GM12878 (cell line): ENCODE data around the gene F11. TPM values are rescaled to one million over a fixed set of nuclear protein-coding genes. Genes with fewer than 3 reads are reported as not detected.

Source experiments
- ATAC-seq: fragments of 200-7000 bp; cut with Tn5 transposase; 3 replicates; pipeline ENCODE4 v1.9.1; 2020; ENCODE audit warnings: mild to moderate bottlenecking, moderate library complexity
- BruUV-seq: library from RNA; stranded (reverse); fragments of 400-500 nt; replicated peaks from 2 replicates; lab custom pipeline; 2021; lab: Mats Ljungman, UMichigan
- CTCF ChIA-PET: fragments of 300-600 bp; sonication (Branson Sonifier 250); formaldehyde crosslinking; extraction: SDS; loops from one replicate; lab custom pipeline; 2021; ENCODE audit warnings: inconsistent platforms; lab: Yijun Ruan, JAX
- POLR2A ChIA-PET: fragments of 350-600 bp; formaldehyde crosslinking; extraction: SDS; loops from one replicate; lab custom pipeline; 2021; ENCODE audit warnings: inconsistent platforms; lab: Charles Lee
- RAD21 ChIA-PET: fragments of 300-600 bp; sonication (Branson Sonifier 250); formaldehyde crosslinking; loops from one replicate; lab custom pipeline; 2023; ENCODE audit warnings: antibody characterized with exemption; ENCODE audit not compliant: unreplicated experiment; lab: Charles Lee
- SMC1A ChIA-PET: fragments of 300-600 bp; sonication (Branson Sonifier 250); formaldehyde crosslinking; loops from one replicate; lab custom pipeline; 2023; ENCODE audit not compliant: unreplicated experiment, uncharacterized antibody; lab: Charles Lee
- DNase-seq: peaks from one replicate; pipeline ENCODE4 v3.0.0-alpha.2; 2011; ENCODE audit warnings: low read depth, low spot score
- FAIRE-seq: peaks from 3 replicates; lab custom pipeline; 2011; peaks lifted over from hg19 to GRCh38; lab: Jason Lieb, UNC
- H2AFZ ChIP-seq: 2 replicates; pipeline ENCODE4 v1.6.0; 2011; ENCODE audit warnings: low read depth, low read length, control low read depth; ENCODE audit not compliant: control insufficient read depth
- H3K27ac ChIP-seq: 2 replicates; pipeline ENCODE4 v1.5.1; 2011; ENCODE audit warnings: control low read depth; ENCODE audit not compliant: control insufficient read depth, insufficient read depth
- H3K27me3 ChIP-seq, 2 experiments: replicated peaks in 1 of 2; 2 replicates each; pipeline versions ENCODE4 v1.6.0 to v1.6.1; 2011; ENCODE audit warnings: low read length in 1 of 2; ENCODE audit not compliant: control insufficient read depth in 2 of 2, insufficient read depth in 2 of 2
- H3K36me3 ChIP-seq, 2 experiments: 2 replicates each; pipeline ENCODE4 v1.5.1; 2011; ENCODE audit warnings: low read length in 1 of 2; ENCODE audit not compliant: control insufficient read depth in 2 of 2, insufficient read depth in 2 of 2
- H3K4me1 ChIP-seq: 2 replicates; pipeline ENCODE4 v1.6.1; 2011; ENCODE audit warnings: mild to moderate bottlenecking, low read length, moderate library complexity, mixed read lengths; ENCODE audit not compliant: control insufficient read depth, insufficient read depth
- H3K4me2 ChIP-seq: 2 replicates; pipeline ENCODE4 v1.6.0; 2011; ENCODE audit warnings: control low read depth; ENCODE audit not compliant: control insufficient read depth, insufficient read depth
- H3K4me3 ChIP-seq: fragments of 200-600 bp; sonication (generic); 2 replicates; pipeline ENCODE4 v1.5.1; 2016
- H3K79me2 ChIP-seq: 2 replicates; pipeline ENCODE4 v1.6.0; 2011; ENCODE audit warnings: low read length; ENCODE audit not compliant: control insufficient read depth, insufficient read depth
- H3K9ac ChIP-seq: 2 replicates; pipeline ENCODE4 v1.8.0; 2011; ENCODE audit warnings: low read length, control low read depth, mixed read lengths; ENCODE audit not compliant: control insufficient read depth, insufficient read depth
- H3K9me3 ChIP-seq: replicated peaks from 3 replicates; pipeline ENCODE4 v1.5.1; 2011; ENCODE audit warnings: mild to moderate bottlenecking, low read length; ENCODE audit not compliant: control insufficient read depth, insufficient read depth
- H4K20me1 ChIP-seq: 2 replicates; pipeline ENCODE4 v1.6.0; 2011; ENCODE audit not compliant: control insufficient read depth, insufficient read depth
- ASH2L ChIP-seq: fragments of 300-600, 200-600 bp; sonication (generic); IDR thresholded peaks from 2 replicates; pipeline ENCODE4 v1.6.1; 2017; ENCODE audit warnings: low read depth, mild to moderate bottlenecking, borderline replicate concordance
- BMI1 ChIP-seq: fragments of 450-650 bp; IDR thresholded peaks from 2 replicates; pipeline ENCODE4 v1.6.1; 2016; ENCODE audit warnings: mild to moderate bottlenecking, moderate library complexity, borderline replicate concordance
- FOS ChIP-seq: IDR thresholded peaks from 3 replicates; pipeline ENCODE4 v1.6.1; 2011; ENCODE audit warnings: borderline replicate concordance; ENCODE audit not compliant: insufficient read length; ENCODE audit errors: extremely low read depth
- FOXM1 ChIP-seq: IDR thresholded peaks from 2 replicates; pipeline ENCODE4 v1.6.1; 2012; ENCODE audit warnings: low read depth, mild to moderate bottlenecking, inconsistent platforms, low read length, moderate library complexity
- IRF4 ChIP-seq: IDR thresholded peaks from 2 replicates; pipeline ENCODE4 v1.6.1; 2011; ENCODE audit warnings: low read depth, low read length
- MEF2B ChIP-seq: fragments of 450-650 bp; IDR thresholded peaks from 2 replicates; pipeline ENCODE4 v1.6.1; 2018; ENCODE audit warnings: mild to moderate bottlenecking, moderate library complexity; ENCODE audit not compliant: partially characterized antibody, poor library complexity, severe bottlenecking
- NBN ChIP-seq: fragments of 450-650 bp; IDR thresholded peaks from 2 replicates; pipeline ENCODE4 v1.6.1; 2016
- NFYB ChIP-seq: IDR thresholded peaks from 2 replicates; pipeline ENCODE4 v1.6.1; 2011; ENCODE audit warnings: low read depth, mild to moderate bottlenecking, low read length, improper control_type of control experiment, moderate library complexity; ENCODE audit not compliant: insufficient read depth
- NR2C2 ChIP-seq: IDR thresholded peaks from 2 replicates; pipeline ENCODE4 v1.6.1; 2011; ENCODE audit warnings: borderline replicate concordance, low read depth; ENCODE audit not compliant: control insufficient read depth, insufficient read length
- SIN3A ChIP-seq: IDR thresholded peaks from 2 replicates; pipeline ENCODE4 v1.6.1; 2012; ENCODE audit warnings: low read depth, low read length, improper control_type of control experiment
- SMC3 ChIP-seq: IDR thresholded peaks from 2 replicates; pipeline ENCODE4 v1.6.1; 2011; ENCODE audit warnings: low read length, improper control_type of control experiment, borderline replicate concordance
- TCF3 ChIP-seq: IDR thresholded peaks from 2 replicates; pipeline ENCODE4 v1.6.1; 2012; ENCODE audit warnings: low read depth, mild to moderate bottlenecking, low read length, borderline replicate concordance; ENCODE audit not compliant: insufficient read depth
- ZNF274 ChIP-seq: IDR thresholded peaks from one replicate; pipeline ENCODE4 v1.8.0; 2011; ENCODE audit not compliant: insufficient read length, insufficient read depth
- WGBS: methylation state at CpG from one replicate; pipeline ENCODE4 v1.1.6; 2016; ENCODE audit warnings: low lambda C conversion rate; ENCODE audit not compliant: insufficient replicate concordance, insufficient coverage; ENCODE audit errors: missing lambda C conversion rate; 5-methylcytosine and 5-hydroxymethylcytosine counted together
- in situ Hi-C: fragments of 300-500 bp; cut with MboI; formaldehyde crosslinking; loops from 9 replicates; pipeline ENCODE4 v1.14.3; 2018; ENCODE audit warnings: mixed read lengths
- intact Hi-C: fragments of 100-400 bp; cut with micrococcal nuclease; formaldehyde crosslinking; loops from one replicate; pipeline ENCODE4 v1.14.2; 2022; ENCODE audit not compliant: unreplicated experiment
- polyA plus RNA-seq, 11 experiments: library from polyadenylated mRNA; depleted of rRNA in 4 of 11; unstranded in 6 of 11; stranded (reverse) in 5 of 11; fragments of >200 nt; fragmentation: Nextera tagmentation in 4 of 11; fragmentation: Illumina TruSeq in 1 of 11; extraction: Ambion mirVana in 4 of 11; extraction: Trizol in 1 of 11; gene quantifications; 1 replicate in 1 of 11; 2 replicates in 10 of 11; pipeline versions ENCODE4 v1.2.1 to v1.2.3, GENCODE V29; 2011 to 2016; ENCODE audit warnings: inconsistent platforms in 2 of 11, missing spikeins in 2 of 11, low read depth in 1 of 11
- total RNA-seq, 4 experiments: library from RNA; depleted of rRNA in 3 of 4; stranded (reverse); fragments of >200 nt in 3 of 4; fragmentation: Illumina TruSeq in 1 of 4; extraction: Trizol in 1 of 4; gene quantifications; 2 replicates each; pipeline versions ENCODE4 v1.2.1 to v1.2.3, GENCODE V29; 2013 to 2021
- TF ChIP-seq, protein P1 (sequence below): fragments of 450-650 bp; formaldehyde crosslinking; IDR thresholded peaks from 2 replicates; pipeline ENCODE4 v1.4.0; 2022; ENCODE audit warnings: mild to moderate bottlenecking, moderate library complexity
- TF ChIP-seq, protein P2 (sequence below): fragments of 450-650 bp; formaldehyde crosslinking; IDR thresholded peaks from 2 replicates; pipeline ENCODE4 v1.4.0; 2020; ENCODE audit warnings: mild to moderate bottlenecking, moderate library complexity
- TF ChIP-seq, protein P3 (sequence below): fragments of 450-650 bp; IDR thresholded peaks from 2 replicates; pipeline ENCODE4 v1.6.1; 2014; ENCODE audit warnings: mild to moderate bottlenecking

F11 gene
- total and polyA plus RNA-seq, 10 of the 15 experiments (the other 5 are each of a cell fraction or from before 2014, with no cell fraction given): not detected

DNA sequence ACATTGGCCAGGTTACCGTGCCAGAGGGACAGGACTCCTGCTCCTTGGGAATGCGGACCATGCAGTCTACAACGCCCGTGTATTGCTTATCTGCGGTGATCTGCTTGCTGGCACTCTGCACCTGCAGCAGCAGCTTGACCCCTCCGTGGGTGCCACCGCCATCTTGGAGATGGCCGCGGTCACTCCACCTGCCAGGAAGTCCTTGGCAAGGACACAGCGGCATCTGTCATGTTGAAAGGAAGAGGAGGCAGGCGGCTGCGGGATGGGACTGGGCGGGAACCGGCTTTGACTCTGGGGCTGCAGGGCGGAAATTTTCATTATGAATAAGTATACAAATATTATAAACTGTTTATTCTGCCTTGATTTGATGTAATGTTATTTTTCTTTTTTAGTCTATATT is 63.4 kb downstream of the F11 start (continued):
- TF ChIP-seq, protein P1, sequence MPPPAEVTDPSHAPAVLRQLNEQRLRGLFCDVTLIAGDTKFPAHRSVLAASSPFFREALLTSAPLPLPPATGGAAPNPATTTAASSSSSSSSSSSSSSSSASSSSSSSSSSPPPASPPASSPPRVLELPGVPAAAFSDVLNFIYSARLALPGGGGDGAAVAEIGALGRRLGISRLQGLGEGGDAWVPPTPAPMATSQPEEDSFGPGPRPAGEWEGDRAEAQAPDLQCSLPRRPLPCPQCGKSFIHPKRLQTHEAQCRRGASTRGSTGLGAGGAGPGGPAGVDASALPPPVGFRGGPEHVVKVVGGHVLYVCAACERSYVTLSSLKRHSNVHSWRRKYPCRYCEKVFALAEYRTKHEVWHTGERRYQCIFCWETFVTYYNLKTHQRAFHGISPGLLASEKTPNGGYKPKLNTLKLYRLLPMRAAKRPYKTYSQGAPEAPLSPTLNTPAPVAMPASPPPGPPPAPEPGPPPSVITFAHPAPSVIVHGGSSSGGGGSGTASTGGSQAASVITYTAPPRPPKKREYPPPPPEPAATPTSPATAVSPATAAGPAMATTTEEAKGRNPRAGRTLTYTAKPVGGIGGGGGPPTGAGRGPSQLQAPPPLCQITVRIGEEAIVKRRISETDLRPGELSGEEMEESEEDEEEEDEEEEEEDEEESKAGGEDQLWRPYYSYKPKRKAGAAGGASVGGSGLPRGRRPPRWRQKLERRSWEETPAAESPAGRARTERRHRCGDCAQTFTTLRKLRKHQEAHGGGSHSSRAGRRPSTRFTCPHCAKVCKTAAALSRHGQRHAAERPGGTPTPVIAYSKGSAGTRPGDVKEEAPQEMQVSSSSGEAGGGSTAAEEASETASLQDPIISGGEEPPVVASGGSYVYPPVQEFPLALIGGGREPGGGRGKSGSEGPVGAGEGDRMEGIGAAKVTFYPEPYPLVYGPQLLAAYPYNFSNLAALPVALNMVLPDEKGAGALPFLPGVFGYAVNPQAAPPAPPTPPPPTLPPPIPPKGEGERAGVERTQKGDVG (CRISPR knock-in tag): no peak
- no peak for TF ChIP-seq ZNF274
- TF ChIP-seq SMC3: no peak
- no peak for TF ChIP-seq TCF3
- TF ChIP-seq BMI1: no peak
- no peak for TF ChIP-seq NBN
- TF ChIP-seq IRF4: no peak
- TF ChIP-seq, all 136 proteins: peak for 0

DNA sequence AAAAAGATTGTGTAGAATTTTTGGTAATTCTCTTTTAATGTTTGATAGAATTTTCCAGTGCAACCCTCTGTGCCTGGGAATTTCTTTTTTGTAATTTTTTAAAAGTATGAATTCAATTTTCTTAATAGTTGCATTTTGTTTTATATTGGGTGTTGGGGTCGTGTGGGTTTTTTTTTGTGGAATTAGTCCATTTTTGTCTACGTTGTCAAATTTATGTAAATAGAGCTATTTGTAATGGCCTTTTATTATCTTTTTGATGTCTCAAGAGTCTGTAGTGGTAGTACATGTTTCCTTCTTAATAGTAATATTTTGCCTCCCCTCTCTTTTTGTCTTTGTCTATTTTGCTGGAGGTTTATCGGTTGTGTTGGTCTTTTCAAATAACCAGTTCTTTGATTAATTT is 64.4 kb downstream of the F11 start:
- H3K9ac ChIP-seq: no peak overlapping the region
- intact Hi-C loops: no loop called here
- ChIA-PET SMC1A (no interaction called here), POLR2A (no interaction called here), CTCF (interaction anchor here (0.6 kb wide), 1 partner anchor 255 kb away, joined by 3 read pairs; no protein-coding TSS in a partner anchor), RAD21 (no interaction called here)
- no peaks in the 10 kb centered on the region for H3K9me3 ChIP-seq
- H3K79me2 ChIP-seq: no peaks in the 10 kb centered on the region
- H3K36me3 ChIP-seq: no peaks in the 10 kb centered on the region
- H3K27ac ChIP-seq: no peak overlapping the region
- in situ Hi-C loops: no loop called here
- 11% methylated on average over 3 of the region's 3 CpGs for WGBS
- no peak overlapping the region for H3K4me2 ChIP-seq
- DNase-seq (no peak), FAIRE-seq (no peak), ATAC-seq (no peak)
- no peak overlapping the region for H2AFZ ChIP-seq
- no peak overlapping the region for H3K4me3 ChIP-seq
- no peaks in the 10 kb centered on the region for H3K27me3 ChIP-seq
- H4K20me1 ChIP-seq: no peaks in the 10 kb centered on the region
- no TSS peak for BruUV-seq
- H3K4me1 ChIP-seq: no peaks in the 10 kb centered on the region
- TF ChIP-seq ASH2L: no peak
- TF ChIP-seq, protein P2, sequence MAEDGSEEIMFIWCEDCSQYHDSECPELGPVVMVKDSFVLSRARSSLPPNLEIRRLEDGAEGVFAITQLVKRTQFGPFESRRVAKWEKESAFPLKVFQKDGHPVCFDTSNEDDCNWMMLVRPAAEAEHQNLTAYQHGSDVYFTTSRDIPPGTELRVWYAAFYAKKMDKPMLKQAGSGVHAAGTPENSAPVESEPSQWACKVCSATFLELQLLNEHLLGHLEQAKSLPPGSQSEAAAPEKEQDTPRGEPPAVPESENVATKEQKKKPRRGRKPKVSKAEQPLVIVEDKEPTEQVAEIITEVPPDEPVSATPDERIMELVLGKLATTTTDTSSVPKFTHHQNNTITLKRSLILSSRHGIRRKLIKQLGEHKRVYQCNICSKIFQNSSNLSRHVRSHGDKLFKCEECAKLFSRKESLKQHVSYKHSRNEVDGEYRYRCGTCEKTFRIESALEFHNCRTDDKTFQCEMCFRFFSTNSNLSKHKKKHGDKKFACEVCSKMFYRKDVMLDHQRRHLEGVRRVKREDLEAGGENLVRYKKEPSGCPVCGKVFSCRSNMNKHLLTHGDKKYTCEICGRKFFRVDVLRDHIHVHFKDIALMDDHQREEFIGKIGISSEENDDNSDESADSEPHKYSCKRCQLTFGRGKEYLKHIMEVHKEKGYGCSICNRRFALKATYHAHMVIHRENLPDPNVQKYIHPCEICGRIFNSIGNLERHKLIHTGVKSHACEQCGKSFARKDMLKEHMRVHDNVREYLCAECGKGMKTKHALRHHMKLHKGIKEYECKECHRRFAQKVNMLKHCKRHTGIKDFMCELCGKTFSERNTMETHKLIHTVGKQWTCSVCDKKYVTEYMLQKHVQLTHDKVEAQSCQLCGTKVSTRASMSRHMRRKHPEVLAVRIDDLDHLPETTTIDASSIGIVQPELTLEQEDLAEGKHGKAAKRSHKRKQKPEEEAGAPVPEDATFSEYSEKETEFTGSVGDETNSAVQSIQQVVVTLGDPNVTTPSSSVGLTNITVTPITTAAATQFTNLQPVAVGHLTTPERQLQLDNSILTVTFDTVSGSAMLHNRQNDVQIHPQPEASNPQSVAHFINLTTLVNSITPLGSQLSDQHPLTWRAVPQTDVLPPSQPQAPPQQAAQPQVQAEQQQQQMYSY: no peak
- no peak for TF ChIP-seq SIN3A
- TF ChIP-seq NFYB: no peak
- no peak for TF ChIP-seq NR2C2
- no peak for TF ChIP-seq MEF2B
- TF ChIP-seq, protein P3, sequence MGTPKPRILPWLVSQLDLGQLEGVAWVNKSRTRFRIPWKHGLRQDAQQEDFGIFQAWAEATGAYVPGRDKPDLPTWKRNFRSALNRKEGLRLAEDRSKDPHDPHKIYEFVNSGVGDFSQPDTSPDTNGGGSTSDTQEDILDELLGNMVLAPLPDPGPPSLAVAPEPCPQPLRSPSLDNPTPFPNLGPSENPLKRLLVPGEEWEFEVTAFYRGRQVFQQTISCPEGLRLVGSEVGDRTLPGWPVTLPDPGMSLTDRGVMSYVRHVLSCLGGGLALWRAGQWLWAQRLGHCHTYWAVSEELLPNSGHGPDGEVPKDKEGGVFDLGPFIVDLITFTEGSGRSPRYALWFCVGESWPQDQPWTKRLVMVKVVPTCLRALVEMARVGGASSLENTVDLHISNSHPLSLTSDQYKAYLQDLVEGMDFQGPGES: no peak
- TF ChIP-seq FOXM1: no peak
- TF ChIP-seq TCF3: no peak
- no peak for TF ChIP-seq FOS
